NCI-H2196 (cell line): Measurements from ENCODE around the gene LRRC56.

Source experiments
- DNase-seq: peaks from one replicate; lab custom pipeline; 2025; ENCODE audit not compliant: unreplicated experiment; lab: John Stamatoyannopoulos, UW

LRRC56 gene

DNA sequence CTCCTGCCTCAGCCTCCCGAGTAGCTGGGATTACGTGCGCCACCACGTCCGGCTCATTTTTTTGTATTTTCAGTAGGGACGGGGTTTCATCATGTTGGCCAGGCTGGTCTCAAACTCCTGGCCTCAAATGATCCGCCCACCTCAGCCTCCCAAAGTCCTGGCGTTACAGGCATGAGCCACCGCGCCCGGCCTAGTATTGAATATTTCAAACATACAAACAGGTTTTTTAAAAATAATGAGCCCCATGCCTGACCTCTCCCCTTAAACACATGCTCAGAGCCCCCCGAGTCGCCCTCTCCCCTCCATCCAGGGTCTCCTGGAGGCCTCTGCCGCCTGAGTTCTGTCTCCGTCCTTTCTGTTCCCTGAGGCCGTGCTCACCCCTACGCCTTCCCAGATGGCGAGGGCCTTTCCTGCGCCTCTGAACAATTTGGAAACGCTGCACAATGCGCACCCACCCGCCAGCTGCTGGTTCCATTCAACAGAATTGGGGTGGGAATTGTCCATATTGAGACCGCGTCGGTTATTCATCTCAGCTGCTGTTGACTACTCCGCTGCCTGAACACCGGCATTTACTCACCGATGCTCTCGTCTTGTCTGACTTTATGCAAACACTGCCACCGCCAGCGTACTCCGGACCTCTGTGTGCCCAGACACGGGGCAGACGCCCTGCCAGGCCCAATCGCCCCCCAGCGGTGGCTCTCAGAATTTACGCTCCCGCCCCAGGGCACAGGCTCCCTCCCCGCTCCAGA lies 16.7 kb upstream of the LRRC56 start:
- DNase-seq = no peak

DNA sequence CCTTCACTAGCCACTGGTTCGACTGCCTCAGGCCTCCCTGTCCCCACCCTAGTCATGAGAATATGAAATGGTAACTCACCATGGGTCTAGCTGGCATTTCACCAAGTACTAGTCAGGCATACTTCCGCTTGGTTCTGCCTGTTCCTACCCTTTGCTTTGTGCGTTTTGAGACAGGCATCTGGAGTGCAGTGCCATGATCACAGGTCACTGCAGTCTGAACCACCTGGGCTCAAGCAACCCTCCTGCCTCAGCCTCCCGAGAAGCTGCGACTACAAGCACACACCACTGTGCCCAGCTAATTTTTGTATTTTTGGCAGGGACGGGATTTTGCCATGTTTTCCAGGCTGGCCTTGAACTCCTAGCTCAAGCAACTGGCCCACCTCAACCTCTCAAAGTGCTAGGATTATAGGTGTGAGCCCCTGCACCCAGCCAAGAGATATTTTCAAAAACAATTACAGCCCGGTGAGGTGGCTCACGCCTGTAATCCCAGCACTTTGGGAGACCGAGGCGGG lies 16.1 kb upstream of the LRRC56 start:
- DNase-seq = no peak

DNA sequence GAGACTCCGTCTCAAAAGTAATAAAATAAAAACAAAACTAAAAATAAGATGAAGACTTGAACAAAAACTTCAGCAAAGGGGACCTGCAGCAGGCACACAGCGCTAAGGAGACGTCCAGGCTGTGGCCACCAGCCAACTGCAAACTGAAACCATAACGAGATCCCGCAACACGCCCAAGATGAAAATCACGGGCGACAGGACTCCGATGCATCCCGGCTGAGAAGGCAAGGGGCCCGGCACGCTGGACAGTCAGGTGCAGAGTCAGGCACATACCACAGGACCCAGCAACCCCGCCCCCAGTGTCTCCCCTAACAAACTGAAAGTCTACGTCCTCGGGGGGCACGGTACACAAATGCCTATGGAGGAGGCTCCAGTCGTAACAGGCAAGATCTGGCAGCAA lies 11.1 kb upstream of the LRRC56 start:
- no peak for DNase-seq

DNA sequence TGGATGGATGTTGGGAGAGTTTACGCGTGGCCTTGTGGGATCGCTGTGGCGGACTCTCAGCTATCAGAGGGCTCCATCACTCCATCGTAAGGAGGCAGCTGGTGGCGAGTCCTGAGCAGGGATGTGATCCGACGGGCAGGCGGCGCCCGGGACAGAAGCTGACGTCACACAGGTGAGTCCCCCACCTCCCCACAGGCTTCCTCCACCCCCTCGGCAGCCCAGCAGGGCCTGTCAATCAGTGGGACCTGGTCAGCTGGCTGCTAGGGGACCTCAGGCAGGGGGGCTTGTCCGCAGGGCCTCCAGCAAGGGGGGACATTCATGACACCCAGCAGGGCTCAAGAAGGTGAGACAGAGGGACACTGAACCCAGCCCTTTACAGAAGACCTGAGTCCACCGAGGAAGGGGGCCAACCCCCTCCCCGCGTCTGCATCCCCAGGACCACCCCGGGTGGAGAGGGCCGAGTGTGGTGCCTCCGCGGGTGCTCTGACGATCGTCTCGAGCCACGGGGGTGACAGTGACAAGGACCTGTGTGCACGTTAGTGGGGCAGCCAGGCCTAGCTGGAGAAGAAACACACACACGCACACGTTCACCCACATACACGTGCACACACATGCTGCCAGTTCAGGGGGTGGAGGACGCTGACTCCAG lies 9.0 kb upstream of the LRRC56 start:
- DNase-seq = no peak

DNA sequence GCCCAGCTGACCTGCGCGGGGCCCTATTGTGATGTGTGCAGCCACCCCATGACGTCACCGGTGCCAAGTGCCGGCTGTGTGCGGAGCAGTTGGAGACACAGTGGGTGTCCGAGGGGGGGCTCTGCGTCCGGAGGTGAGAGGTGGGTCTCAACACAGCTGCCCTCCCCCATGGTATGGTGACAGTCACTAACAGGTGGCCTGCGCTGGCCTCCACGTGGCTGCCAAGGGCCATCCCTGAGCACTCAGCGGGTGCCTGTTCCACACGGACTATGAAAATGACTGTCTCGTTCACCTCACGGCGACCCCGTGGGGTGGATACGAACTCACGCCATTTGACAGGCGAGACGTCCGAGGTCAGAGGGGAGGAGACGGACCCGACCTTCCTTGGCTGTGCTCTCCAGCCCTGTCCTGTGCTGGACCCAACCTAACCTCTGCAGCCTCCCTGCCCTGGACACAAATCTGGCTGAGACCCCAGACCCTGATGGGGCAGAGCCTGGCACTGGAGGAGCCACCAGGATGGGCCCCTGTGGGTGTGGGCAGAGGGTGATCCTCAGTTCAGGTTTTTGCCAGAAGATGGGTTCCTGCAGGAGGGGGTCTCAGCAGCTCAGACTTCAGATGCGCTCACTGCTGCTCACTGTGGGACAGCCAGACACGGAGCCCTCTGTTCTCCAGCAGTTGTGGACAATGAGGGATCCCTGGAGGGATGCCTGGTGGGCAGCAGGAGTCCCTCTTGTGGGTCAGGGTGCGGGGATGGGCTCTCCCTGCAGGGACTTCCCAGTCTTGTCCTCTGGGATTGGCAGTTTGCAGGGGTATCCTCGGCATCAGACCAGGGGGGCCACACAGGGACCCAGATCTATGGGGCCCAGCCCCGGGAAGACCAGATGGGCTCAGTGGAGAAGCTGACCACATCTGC lies 8.3 kb upstream of the LRRC56 start:
- no peak for DNase-seq

DNA sequence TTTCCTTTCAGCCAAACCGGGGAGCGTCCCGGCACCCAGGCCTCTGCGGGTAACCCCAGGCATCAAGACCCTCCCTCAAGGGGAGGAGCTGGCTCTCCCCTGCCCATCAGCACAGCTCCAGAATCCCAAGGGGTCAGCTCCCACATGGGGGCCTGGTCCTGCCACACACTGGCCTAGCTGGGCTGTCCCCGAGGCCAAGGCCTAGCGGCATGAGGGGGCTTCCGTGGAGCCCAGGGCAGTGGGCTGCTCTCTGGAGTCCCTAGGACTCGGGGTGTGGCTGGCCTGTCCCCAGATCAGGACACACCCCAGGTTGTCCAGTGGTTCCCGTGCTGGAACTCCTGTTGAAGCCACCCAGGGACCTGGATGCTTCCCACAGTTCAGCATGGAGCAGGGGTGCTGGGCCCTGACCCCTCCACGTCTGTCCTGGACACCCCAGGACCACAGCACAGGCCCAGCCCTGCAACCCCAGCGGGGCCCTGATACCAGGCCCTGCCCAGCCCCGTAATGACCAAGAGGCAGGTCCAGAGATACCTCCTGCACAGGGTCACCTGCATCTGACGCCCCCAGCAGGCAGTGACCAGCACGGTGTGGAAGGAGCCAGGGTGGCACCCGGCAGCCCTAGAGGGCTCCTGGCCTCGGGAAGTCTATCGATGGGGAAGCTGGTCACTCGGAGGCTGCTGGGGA lies 7.5 kb upstream of the LRRC56 start:
- DNase-seq = no peak

DNA sequence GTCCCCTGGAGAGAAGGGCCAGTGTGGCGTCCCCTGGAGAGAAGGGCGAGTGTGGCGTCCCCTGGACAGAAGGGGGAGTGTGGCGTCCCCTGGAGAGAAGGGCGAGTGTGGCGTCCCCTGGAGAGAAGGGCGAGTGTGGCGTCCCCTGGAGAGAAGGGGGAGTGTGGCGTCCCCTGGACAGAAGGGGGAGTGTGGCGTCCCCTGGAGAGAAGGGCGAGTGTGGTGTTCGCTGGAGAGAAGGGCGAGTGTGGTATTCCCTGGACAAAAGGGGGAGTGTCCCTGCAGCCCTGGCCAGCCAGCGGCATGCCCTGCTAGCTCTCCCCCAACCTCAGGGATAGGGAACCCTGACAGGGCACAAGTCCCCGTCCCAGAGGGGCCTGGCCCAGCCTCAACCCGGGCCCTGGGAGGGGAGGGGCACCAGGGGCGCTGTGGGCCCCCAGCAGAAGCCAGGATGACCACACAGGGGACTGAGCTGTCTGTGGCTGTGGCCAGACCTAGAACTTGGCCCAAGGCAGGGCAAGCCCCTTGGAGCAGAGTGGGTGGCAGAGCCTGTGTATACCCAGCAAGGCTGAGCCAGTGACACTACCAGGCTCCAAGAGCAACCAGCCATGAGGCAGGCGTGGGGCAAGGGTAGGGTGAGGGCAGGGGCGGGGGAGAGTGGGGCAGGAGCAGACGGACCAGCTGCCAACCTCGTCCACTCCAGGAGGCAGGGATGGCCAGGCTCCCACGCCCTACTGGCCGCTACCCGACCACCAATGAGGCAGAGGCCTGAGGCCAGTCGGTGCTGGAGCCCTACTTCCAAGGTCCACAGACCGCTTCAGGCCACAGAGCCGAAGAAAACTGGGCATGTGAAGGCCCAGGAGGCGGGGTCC lies 6.1 kb upstream of the LRRC56 start:
- no peak for DNase-seq

DNA sequence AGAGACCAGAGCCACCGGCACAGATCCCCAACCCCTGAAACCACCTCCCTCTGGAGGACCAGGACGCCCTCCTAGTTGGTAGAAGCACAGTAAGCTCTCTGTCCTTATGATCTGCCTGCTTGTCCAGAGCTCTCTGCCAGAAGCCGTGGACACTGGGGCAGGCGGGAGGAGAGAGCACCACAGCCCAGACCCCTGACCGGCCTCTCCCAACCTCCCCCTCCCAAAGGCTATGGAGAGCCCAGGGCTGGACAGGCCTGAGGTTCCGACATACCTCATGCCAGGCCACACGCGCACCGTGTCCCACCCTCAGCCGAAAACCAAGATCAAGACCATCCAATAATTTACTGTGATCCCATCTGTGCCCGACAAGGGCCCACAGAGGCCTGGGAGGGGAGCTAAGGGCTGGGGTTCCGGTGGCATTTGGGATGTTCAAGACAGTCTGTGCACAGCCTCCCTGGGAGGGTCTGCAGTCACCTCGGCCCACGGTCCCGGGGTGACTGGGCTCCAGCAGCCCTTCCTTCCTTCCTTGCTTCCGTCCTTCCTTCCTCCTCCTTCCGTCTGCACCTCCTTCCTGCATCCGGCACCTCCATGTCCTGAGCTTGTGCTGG lies 5.3 kb upstream of the LRRC56 start:
- DNase-seq = no peak

DNA sequence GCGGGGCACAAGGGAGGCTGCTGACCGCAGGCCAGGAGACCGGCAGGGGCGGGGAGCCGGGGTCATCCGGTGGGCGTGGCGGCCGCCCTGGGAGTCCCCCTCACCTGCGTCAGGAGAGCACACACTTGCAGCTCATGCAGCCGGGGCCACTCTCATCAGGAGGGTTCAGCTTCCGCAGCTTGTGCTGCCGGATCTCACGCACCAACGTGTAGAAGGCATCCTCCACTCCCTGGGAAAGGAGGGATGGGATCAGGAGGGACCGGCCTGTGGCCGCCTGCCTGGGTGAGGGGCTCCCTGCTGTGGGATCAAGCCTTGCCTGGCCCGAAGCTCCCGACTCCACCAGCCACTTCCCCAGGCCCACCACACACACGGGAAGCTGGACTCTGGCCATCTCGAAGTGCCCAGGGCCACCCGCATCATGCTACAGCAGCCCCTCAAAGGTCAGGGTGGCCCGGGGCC lies 4.8 kb upstream of the LRRC56 start:
- DNase-seq = no peak

DNA sequence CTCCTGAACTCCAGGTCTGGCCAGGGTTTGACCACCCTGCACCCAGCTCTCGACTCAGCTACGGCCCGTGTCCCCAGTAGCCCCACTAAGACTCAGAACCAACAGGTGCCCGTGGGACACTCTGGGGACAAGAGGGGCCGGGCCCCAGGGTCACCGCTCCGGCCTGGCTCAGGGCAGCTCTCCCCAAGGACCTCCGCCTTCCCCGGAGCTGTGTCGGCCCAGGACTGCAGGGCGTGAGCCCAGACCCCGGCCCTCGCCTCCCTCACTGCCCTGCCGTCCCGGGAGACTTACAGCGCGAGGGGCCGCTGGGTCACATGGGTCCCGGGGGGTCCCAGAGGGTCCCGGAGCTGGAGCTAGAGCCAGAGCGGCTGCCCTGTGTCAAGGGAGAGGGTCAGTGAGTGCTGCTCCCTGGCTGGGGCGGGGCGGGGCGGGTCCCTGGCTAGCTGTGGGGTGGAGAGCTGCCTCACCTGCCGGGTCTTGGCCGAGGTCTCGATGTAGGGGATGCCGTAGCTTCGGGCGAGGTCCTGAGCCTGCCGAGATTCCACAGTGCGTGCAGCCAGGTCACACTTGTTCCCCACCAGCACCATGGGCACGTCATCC lies 4.2 kb upstream of the LRRC56 start:
- DNase-seq = no peak

DNA sequence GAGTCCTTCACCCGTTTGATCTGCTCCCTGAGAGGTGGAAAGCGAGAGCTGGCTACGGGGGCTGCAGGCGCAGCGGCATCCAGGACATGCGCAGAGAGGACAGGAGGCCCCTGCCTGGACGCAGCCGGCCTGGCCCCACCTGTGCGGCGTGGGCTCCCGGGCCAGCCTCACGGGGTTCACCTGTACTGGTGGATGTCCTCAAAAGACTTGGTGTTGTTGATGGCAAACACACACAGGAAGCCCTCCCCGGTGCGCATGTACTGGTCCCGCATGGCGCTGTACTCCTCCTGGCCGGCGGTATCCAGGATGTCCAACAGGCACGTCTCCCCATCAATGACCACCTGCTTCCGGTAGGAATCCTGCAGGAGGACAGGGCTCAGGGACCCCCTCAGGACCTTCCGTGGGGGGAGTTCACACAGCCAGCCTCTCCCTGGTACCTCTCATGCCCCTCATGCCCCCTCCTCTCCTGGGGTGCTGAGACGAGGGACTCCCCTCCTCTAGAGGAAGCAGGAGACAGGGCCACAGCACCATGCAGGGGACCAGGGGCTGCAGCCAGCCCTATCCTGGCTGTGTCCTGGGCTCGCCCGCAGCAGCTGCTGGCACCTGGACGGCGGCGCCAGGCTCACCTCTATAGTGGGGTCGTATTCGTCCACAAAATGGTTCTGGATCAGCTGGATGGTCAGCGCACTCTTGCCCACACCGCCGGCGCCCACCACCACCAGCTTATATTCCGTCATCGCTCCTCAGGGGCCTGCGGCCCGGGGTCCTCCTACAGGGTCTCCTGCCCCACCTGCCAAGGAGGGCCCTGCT lies 3.5 kb upstream of the LRRC56 start:
- DNase-seq = no peak

DNA sequence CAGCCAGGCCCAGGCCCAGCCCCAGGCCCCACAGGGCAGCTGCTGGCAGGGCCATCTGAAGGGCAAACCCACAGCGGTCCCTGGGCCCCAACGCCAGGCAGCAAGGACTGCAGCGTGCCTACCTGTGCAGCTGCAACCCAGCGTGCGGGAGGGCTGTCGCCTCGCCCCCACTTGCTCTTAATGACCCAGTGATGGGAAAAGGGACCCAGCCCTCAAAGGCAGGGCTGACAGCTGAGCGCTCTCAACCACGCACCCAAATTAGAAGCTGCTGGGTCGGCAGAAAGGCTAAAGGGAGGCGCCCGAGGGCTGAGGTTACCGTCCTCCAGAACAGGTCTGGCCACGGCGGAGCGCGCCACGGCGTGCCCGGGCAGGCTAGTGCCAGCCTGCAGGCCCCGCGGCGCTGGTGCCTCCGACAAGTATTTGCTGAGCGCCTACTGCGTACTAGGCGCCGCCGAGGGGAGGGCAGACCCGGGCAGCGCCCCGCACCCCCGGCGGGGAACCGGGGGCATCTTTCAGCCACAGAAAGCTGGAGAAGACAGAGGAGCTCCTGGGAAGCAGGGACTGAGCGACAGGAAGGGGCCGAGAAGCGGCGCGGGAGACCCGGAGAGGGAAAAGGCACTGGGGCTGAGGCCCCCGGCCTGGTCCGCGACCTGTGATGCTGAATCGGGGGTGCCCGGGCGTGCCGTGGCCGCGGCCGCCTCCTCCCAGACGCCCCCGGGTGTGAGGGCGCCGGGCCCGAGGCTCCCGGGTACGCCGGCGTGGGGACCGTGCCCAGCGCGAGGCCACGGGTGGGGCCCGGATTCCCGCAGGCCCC lies 2.7 kb upstream of the LRRC56 start:
- DNase-seq = peak; percentile 58

DNA sequence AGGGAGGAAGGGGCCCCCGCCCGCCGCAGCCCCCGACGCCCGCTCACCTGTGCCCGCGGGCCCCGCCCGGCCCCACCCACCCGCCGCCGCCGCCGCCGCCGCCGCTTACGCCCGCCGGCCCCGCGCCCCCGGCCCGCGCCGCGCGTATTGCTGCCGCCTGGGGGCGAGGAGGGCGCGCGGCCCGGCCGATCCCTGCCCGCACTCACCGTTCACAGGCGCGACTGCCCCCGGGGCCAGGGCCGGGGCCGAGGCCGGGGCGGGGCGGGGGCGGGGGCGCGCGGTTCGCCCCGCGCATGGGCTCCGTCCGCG lies 2.2 kb upstream of the LRRC56 start:
- no peak for DNase-seq

DNA sequence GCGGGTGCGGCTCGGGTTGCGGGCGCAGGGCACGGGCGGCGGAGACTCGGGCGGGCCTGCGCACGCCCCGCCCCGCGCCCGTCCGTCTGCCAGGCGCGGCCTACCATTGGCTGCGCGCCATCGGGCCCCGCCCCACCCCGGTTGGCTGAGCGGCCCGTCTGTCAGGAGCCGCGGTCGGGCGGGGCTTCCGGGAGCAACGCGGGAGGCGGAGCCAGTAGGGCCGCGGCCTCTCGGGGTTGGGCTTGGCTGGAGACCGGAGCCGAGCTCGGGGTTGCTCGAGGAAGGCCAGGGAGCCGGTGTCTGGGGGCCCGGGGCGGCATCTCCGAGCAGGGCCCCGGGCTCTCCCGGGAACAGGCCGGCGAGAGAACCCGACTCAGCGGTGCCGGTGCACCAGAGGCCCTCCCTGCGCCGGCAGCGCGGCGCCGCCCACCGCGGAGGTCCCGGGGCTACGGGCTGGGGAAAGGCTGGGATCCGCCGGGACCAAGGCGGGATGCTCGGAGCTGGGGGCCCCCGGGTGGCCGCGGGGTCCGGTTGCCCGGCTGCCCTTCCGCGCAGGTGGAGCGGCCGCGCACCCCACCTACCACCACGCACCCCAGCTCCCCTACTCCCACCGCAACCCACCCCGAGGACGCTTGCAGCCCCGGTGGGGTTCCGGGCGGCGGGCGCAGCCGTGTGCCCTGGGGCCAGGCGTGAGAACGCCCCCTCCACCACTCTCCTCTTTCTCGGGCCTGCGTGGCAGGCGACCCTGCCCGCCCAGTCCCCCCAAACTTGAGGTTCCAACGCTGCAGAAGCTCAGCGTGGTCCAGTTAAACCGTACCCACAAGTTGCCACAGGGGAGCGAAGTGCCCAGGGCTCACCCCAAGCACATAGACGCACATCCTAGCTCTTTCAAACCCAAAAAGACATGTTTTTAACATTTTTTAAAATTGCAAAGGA lies 1.5 kb upstream of the LRRC56 start, which contains the start of gene HRAS:
Gene HRAS (minus strand): TSS at position 58 of the 936 bp plus-strand sequence.
- peak; percentile 97 for DNase-seq

DNA sequence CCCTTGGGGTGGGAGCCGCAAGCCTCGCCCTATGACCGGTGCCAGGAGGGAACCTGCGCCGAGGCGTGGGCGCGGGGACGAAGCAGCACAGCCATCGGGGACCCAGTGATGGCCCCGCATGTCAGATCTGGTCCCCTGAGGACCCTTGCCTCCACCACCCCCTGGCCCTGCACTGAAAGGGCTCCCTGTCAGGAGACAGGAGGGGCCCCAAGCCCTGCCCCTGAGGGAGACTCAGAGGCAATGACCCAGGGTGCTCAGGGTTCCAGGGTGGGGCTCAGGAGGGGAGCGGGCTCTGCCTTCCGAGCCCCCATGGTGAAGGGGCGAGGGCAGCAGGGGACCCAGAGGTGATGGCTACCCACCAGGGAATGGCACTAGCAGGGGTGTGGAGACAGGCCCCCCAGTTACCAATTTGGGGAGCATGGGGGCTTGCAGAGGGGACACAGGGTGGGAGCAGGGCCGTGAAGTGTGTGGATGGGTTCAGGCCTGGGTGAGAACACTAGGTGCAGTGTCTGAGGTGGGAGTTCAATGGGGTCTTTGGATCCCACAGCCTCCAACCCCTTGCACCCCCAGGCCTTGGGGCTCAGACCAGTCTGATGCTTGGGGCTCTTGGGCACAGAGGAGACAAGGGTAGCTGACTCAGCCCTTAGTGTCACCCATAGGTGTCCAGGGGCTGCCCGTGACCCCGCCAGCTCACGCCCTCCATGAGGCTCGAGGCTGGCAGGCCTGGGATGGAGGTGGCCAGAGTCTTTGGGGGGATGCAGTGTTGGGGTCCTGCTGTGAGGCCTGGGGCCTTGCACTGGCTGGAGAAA lies 499 bp downstream of the LRRC56 start:
- no peak for DNase-seq
